ENCODE data around the gene PTGES.
A peak's percentile ranks its signal among the peaks of the same experiment; 100 is the strongest.
"Not testable (repeated sequence)": the region's sequence is repeated elsewhere in the genome, so short reads cannot be mapped to it uniquely, and the experiment has no call there.

PTGES gene

GRCh38 chr9:129770741-129771140, 17.9 kb upstream of the PTGES start:
- DNase-seq (ENCODE audit: low read depth) = no peak

- no peak for DNase-seq (ENCODE audit: low read depth)
Measured at GRCh38 chr9:129769669-129770068, 16.8 kb upstream of the PTGES start.

GRCh38 chr9:129768486-129768885, 15.6 kb upstream of the PTGES start:
- no peak for DNase-seq (ENCODE audit: low read depth)

- DNase-seq (ENCODE audit: low read depth) = no peak
Measured at GRCh38 chr9:129765764-129766317, 13.0 kb upstream of the PTGES start.

GRCh38 chr9:129762985-129763926, 10.4 kb upstream of the PTGES start:
- peak; percentile 87 for DNase-seq (ENCODE audit: low read depth)

GRCh38 chr9:129762370-129762984, 9.6 kb upstream of the PTGES start:
- DNase-seq (ENCODE audit: low read depth) = peak; percentile 98

- DNase-seq (ENCODE audit: low read depth) = peak; percentile 69
Measured at GRCh38 chr9:129761901-129762369, 9.1 kb upstream of the PTGES start.

- peak; percentile 88 for DNase-seq (ENCODE audit: low read depth)
Measured at GRCh38 chr9:129761293-129761900, 8.6 kb upstream of the PTGES start.

- not testable (repeated sequence) for DNase-seq (ENCODE audit: low read depth)
Measured at GRCh38 chr9:129760784-129761183, 7.9 kb upstream of the PTGES start.

GRCh38 chr9:129759804-129760502, 7.1 kb upstream of the PTGES start:
- no peak for DNase-seq (ENCODE audit: low read depth)

- DNase-seq (ENCODE audit: low read depth) = no peak
Measured at GRCh38 chr9:129759319-129759718, 6.5 kb upstream of the PTGES start.

GRCh38 chr9:129757045-129757444, 4.2 kb upstream of the PTGES start:
- peak; percentile 54 for DNase-seq (ENCODE audit: low read depth)

GRCh38 chr9:129756191-129756590, 3.3 kb upstream of the PTGES start:
- DNase-seq (ENCODE audit: low read depth) = no peak

GRCh38 chr9:129755151-129755550, 2.3 kb upstream of the PTGES start:
- no peak for DNase-seq (ENCODE audit: low read depth)

- peak; percentile 25 for DNase-seq (ENCODE audit: low read depth)
Measured at GRCh38 chr9:129751841-129752801, 721 bp downstream of the PTGES start.

GRCh38 chr9:129750013-129750638, 2.7 kb downstream of the PTGES start:
- DNase-seq (ENCODE audit: low read depth) = peak; percentile 37

- DNase-seq (ENCODE audit: low read depth) = no peak
Measured at GRCh38 chr9:129749575-129749974, 3.3 kb downstream of the PTGES start.

- DNase-seq (ENCODE audit: low read depth) = not testable (repeated sequence)
Measured at GRCh38 chr9:129749052-129749451, 3.8 kb downstream of the PTGES start.

- no peak for DNase-seq (ENCODE audit: low read depth)
Measured at GRCh38 chr9:129748249-129748648, 4.6 kb downstream of the PTGES start.

All from fibroblast of gingiva (primary cell).